ENCODE measurements around the gene GJA3. TPM values are rescaled to one million over a fixed set of nuclear protein-coding genes. Genes with fewer than 3 reads are reported as not detected.

Gene GJA3
- total RNA-seq, 2 experiments from 2014 or later, result not detected

DNA sequence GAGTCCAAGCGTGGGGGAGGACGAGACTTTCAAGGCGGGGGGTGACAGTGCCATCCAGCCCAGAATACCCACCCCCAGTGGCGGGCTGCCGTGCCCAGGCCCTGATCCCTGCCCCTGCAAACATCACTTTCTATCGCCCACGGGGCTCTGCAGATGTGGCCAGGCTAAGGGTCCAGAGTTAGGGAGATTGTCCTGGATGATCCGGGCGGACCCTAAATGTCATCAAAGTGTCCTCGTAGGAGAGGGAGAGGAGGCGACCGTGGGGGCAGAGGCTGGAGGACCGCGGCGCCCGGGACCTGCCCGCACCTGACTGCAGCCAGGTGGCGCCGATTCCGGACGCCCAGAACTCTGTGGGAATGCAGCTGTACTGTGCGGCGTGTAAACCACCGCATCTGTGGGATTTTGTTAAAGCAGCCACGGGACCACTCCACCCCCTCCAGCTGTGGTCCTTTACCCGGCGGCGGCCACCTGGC, 32.4 kb downstream of the GJA3 start:
- POLR2A ChIA-PET, result interaction anchor here (0.6 to 2.5 kb wide), 2 partner anchors 9 to 33 kb away, joined by 3 to 17 read pairs; partner anchors contain the start of gene GJA3
- Histone ChIP-seq H3K4me1 (ENCODE audit: insufficient read depth, low read length) (peaks cover 23% of the 10 kb centered on the region), H3K36me3 (ENCODE audit: insufficient read depth, low read length) (no peaks in the 10 kb centered on the region), H3K4me3 (ENCODE audit: low read length) (peak overlapping the region; percentile 56), H3K9me3 (ENCODE audit: control insufficient read depth in 1 of 2, insufficient read depth in 1 of 2, low read length in 2 of 2) (no peaks in the 10 kb centered on the region), H3K27ac (ENCODE audit: low read depth in 1 of 2, low read length in 2 of 2) (no peak overlapping the region), H3K27me3 (ENCODE audit: control insufficient read depth in 1 of 2, insufficient read depth in 2 of 2, low read length in 2 of 2) (peaks cover 42 to 51% of the 10 kb centered on the region in 2 experiments)
- H3K27me3 Mint-ChIP-seq, result peaks cover 31% of the 10 kb centered on the region
- CTCF ChIA-PET, result interaction anchor here (0.6 to 2.5 kb wide), 3 partner anchors 10 to 31 kb away, joined by 3 to 12 read pairs (median 4); no protein-coding TSS in a partner anchor
- peak in 4 of 14 experiments; percentile 18 to 47 (median 34) for DNase-seq
- intact Hi-C loops (cut with DNase I, micrococcal nuclease), result loop anchor here in 1 of 2 experiments (5.0 kb wide), 1 partner anchor 34 kb away; the partner anchor contains the start of gene GJA3
- TF ChIP-seq, protein P1, sequence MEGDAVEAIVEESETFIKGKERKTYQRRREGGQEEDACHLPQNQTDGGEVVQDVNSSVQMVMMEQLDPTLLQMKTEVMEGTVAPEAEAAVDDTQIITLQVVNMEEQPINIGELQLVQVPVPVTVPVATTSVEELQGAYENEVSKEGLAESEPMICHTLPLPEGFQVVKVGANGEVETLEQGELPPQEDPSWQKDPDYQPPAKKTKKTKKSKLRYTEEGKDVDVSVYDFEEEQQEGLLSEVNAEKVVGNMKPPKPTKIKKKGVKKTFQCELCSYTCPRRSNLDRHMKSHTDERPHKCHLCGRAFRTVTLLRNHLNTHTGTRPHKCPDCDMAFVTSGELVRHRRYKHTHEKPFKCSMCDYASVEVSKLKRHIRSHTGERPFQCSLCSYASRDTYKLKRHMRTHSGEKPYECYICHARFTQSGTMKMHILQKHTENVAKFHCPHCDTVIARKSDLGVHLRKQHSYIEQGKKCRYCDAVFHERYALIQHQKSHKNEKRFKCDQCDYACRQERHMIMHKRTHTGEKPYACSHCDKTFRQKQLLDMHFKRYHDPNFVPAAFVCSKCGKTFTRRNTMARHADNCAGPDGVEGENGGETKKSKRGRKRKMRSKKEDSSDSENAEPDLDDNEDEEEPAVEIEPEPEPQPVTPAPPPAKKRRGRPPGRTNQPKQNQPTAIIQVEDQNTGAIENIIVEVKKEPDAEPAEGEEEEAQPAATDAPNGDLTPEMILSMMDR (IDR thresholded peaks at IDR 0.05), result peak; percentile 14
- no peaks in the 10 kb centered on the region for H3K36me3 Mint-ChIP-seq (ENCODE audit: low read depth)
- no peaks in the 10 kb centered on the region for H3K4me1 Mint-ChIP-seq (ENCODE audit: low read depth)
- H3K9me3 Mint-ChIP-seq, result no peaks in the 10 kb centered on the region
- H3K4me3 Mint-ChIP-seq, result peak overlapping the region; percentile 71
- no peak overlapping the region for H3K27ac Mint-ChIP-seq
- ATAC-seq (ENCODE audit: poor library complexity), result peak; percentile 23

DNA sequence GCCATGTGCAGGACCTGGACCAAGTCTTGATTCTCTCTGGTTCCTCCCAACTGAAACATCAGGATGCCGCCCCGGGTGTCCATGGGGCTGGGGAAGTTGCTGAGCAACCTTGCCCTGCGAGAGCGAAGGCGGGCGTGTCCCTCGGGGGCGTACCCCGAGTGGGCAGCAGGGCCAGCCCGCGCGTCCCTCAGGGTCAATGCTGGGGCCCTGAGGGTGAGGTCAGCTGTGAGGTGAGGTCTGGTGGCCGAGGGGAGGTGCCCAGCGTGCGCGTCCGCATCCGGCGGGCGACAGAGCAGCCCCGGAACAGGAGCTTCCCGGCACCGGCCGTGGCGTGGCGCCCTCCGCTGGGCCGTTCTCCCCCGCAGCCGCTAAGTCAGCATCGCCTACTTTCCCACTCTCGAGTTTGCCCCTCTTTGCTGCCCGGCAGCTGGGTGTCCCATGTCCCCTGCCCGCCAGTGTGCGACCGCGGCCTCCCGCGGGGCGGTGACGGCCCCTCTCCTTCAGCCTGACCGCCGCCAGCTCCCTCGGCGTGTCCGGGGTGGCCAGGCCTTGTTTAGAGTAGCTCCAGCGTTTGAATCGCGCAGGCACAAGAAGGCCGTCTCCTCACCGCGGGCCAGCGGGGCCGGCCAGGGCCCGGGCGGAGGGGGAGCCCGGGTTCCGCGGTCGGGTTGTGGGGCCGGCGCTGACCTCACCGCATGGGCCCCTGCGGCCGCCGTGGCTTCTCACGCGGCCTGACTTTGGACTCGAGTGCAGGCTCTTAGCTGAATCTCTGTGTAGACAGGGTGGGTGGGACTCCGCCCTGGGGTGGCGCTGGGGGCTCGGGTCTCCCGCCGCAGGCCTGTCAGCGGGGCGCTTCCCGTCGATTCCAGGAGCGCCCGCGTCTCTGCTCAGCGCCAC, 33.0 kb downstream of the GJA3 start:
- ChIA-PET CTCF (interaction anchor here (0.6 to 2.5 kb wide), 3 partner anchors 9 to 32 kb away, joined by 3 to 12 read pairs (median 4); no protein-coding TSS in a partner anchor), POLR2A (interaction anchor here (0.9 to 2.5 kb wide), 3 partner anchors 9 to 267 kb away, joined by 3 to 17 read pairs (median 6); no protein-coding TSS in a partner anchor)
- Histone ChIP-seq H3K36me3 (ENCODE audit: insufficient read depth, low read length) (no peaks in the 10 kb centered on the region), H3K9me3 (ENCODE audit: control insufficient read depth in 1 of 2, insufficient read depth in 1 of 2, low read length in 2 of 2) (no peaks in the 10 kb centered on the region), H3K4me3 (ENCODE audit: low read length) (peak overlapping the region; percentile 56), H3K27me3 (ENCODE audit: control insufficient read depth in 1 of 2, insufficient read depth in 2 of 2, low read length in 2 of 2) (peaks cover 36 to 51% of the 10 kb centered on the region in 2 experiments), H3K4me1 (ENCODE audit: insufficient read depth, low read length) (peaks cover 23% of the 10 kb centered on the region), H3K27ac (ENCODE audit: low read depth in 1 of 2, low read length in 2 of 2) (no peak overlapping the region)
- H3K4me1 Mint-ChIP-seq (ENCODE audit: low read depth), result no peaks in the 10 kb centered on the region
- H3K36me3 Mint-ChIP-seq (ENCODE audit: low read depth), result no peaks in the 10 kb centered on the region
- TF ChIP-seq, protein P1 (IDR thresholded peaks at IDR 0.05), result peak; percentile 29
- H3K9me3 Mint-ChIP-seq, result no peaks in the 10 kb centered on the region
- intact Hi-C loops (cut with DNase I, micrococcal nuclease), result loop anchor here in 1 of 2 experiments (5.0 kb wide), 1 partner anchor 34 kb away; the partner anchor contains the start of gene GJA3
- H3K27me3 Mint-ChIP-seq, result peaks cover 24% of the 10 kb centered on the region
- peak overlapping the region; percentile 71 for H3K4me3 Mint-ChIP-seq
- peak in 7 of 14 experiments; percentile 20 to 67 (median 49) for DNase-seq
- peak; percentile 66 for ATAC-seq (ENCODE audit: poor library complexity)
- no peak overlapping the region for H3K27ac Mint-ChIP-seq

DNA sequence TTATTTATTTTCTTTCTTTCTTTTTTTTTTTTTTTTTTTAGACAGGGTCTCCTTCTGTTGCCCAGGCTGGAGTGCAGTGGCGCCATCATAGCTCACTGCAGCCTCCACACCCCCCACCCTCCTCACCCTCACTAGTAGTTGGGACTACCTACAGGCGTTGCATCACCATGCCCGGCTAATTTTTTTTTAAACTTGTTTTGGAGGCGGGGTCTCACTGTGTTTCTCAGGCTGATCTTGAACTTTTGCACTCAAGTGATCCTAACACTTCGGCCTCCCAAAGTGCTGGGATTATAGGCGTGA, 33.6 kb downstream of the GJA3 start:
- Histone ChIP-seq H3K27ac (ENCODE audit: low read depth in 1 of 2, low read length in 2 of 2) (no peak overlapping the region), H3K4me3 (ENCODE audit: low read length) (peak overlapping the region; percentile 56), H3K36me3 (ENCODE audit: insufficient read depth, low read length) (no peaks in the 10 kb centered on the region), H3K27me3 (ENCODE audit: control insufficient read depth in 1 of 2, insufficient read depth in 2 of 2, low read length in 2 of 2) (peaks cover 33 to 51% of the 10 kb centered on the region in 2 experiments), H3K4me1 (ENCODE audit: insufficient read depth, low read length) (peaks cover 23% of the 10 kb centered on the region), H3K9me3 (ENCODE audit: control insufficient read depth in 1 of 2, insufficient read depth in 1 of 2, low read length in 2 of 2) (no peaks in the 10 kb centered on the region)
- DNase-seq (peak in 1 of 14 experiments; percentile 42), ATAC-seq (ENCODE audit: poor library complexity) (peak; percentile 41)
- no peaks in the 10 kb centered on the region for H3K9me3 Mint-ChIP-seq
- intact Hi-C loops (cut with DNase I, micrococcal nuclease), result loop anchor here in 1 of 2 experiments (5.0 kb wide), 1 partner anchor 35 kb away; the partner anchor contains the start of gene GJA3
- no peaks in the 10 kb centered on the region for H3K36me3 Mint-ChIP-seq (ENCODE audit: low read depth)
- ChIA-PET CTCF (interaction anchor here (1.1 to 2.5 kb wide), 2 partner anchors 8 to 29 kb away, joined by 4 to 12 read pairs; no protein-coding TSS in a partner anchor), POLR2A (interaction anchor here (0.9 to 2.5 kb wide), 3 partner anchors 8 to 266 kb away, joined by 3 to 17 read pairs (median 6); no protein-coding TSS in a partner anchor)
- H3K27ac Mint-ChIP-seq, result no peak overlapping the region
- peak overlapping the region; percentile 21 for H3K4me3 Mint-ChIP-seq
- TF ChIP-seq, protein P1 (IDR thresholded peaks at IDR 0.05), result no peak
- H3K27me3 Mint-ChIP-seq, result peaks cover 22% of the 10 kb centered on the region
- H3K4me1 Mint-ChIP-seq (ENCODE audit: low read depth), result no peaks in the 10 kb centered on the region

Data from CD4-positive, alpha-beta T cell (primary cell).